ENCODE results near the gene KATNAL2.
"Not testable (repeated sequence)": the region's sequence is repeated elsewhere in the genome, so short reads cannot be mapped to it uniquely, and the experiment has no call there.

Gene KATNAL2

GRCh38 chr18:47034591-47034990, 117.2 kb downstream of the KATNAL2 start:
- not testable (repeated sequence) for DNase-seq (ENCODE audit: low read depth)

DNA sequence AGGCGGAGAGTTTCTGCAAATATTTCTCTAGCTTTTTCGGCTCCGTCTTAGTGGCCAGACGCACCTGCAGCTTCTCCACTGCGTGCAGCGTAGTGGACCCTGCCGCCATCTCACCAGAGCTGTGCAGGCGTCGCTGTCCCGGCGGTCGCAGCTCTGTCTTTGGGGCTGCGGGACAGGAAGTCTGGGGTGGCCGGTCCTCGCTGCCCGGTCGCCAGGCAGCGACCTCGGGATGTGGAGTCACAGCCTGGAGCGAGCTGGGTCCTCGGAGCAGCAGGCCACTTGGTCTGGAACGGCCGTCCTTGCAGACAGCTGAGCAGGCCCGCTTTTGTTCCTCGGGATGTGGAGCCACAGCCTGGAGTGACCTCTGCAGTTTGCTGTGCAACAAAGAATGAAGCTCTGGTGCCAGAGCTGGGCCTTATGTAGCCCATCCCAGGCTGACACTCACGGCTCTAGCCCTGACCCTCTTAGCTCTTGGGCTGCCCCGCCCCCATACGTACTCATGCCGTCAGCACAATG, 117.8 kb downstream of the KATNAL2 start, which contains the start of gene ELOA2:
Gene ELOA2 (minus strand): TSS at position 466 of the 516 bp plus-strand sequence. CDS start 357 bp downstream, at position 109.
- no peak for DNase-seq (ENCODE audit: low read depth)

DNA sequence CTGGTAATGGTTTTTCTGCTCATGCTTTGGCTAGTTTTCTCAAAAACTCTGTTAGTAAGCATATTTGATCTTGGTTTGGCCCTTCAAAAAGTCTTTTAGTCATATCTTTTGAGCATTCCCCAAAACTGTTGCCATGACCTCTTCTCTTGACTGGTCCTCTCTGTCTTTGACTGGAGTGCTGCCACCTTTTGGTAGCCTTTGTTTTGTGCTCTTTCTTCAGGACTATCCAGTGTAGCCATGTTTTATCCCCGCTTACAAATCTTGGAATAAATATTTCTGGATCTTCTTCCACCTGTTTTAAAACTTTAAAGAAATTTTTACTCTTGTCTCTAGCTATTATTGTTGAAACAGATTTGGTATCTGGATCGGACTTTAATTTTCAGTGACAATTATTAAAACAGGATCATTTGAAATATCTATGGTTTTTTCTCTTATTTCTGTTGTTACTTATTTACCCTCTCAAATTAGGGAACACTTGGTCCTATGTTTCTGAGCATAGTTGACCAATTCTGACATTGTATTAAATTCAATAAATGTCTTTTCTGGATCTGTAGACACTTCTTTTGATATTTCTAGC, 119.0 kb downstream of the KATNAL2 start:
- DNase-seq (ENCODE audit: low read depth) = no peak

DNA sequence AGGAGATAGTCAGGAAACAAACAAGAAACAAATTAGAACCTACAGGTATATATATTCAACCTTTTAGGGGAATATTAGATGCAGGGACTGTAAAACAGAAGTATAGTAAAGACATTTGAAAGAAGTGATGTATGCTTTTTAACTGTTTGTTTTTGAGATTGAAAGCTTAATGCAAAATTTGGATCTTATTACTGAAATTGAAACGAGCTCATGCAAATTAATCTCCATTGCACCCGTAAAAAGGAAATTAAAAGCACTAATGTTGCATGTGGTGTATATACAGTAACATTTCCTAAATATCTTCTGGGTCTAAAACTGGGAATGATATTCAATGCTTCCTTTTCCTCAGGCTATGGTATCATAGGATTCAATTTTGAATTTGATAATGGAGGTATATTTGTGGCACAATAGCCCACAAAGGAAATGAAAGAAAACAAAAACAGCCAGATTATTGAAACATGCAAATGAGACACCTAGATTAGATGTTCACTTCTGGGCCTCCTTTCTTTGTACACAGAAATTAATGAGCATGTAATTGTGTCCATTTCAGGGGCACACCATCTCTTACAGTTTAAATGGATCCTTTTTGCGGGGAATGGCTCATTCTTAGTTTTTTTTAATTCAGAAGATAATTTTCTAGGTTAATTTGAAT, 119.7 kb downstream of the KATNAL2 start:
- DNase-seq (ENCODE audit: low read depth) = no peak

DNA sequence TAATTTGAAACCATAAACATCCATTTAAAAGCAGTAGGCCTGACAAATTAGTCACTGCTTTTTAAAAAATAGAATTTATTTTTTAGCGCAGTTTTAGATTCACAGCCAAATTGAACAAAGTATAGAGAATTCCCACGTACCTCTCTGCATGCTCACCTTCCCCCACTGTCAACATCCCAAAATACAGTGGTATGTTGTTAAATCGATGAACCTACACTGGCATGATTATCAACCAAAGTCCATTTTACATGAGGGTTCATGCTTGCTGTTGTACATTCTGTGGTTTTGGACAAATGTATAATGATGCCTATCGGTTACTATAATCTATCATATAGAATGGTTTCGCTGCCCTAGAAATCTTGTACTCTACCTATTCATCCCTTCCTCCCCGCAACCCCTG, 123.6 kb downstream of the KATNAL2 start:
- DNase-seq (ENCODE audit: low read depth) = no peak

DNA sequence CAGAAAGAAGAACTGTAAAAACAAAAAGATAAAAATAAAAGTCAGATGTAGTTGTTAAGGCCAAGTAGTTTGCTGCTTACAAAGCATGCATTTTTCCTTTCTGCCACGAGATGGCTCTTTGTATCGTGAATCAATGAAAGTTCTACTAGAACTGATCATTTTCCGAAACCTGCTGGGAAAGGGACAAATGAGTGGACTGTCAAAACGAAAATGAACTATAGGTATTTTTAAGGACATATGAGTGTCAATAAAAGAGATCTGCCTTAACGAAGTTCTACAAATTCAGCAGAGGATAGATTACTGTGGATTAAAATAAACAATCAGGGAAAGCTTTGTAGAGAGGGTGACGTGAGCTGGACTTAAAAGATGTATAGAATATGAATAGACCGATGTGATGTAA, 133.1 kb downstream of the KATNAL2 start:
- DNase-seq (ENCODE audit: low read depth) = no peak

GRCh38 chr18:47054369-47054768, 137.0 kb downstream of the KATNAL2 start:
- DNase-seq (ENCODE audit: low read depth) = no peak

DNA sequence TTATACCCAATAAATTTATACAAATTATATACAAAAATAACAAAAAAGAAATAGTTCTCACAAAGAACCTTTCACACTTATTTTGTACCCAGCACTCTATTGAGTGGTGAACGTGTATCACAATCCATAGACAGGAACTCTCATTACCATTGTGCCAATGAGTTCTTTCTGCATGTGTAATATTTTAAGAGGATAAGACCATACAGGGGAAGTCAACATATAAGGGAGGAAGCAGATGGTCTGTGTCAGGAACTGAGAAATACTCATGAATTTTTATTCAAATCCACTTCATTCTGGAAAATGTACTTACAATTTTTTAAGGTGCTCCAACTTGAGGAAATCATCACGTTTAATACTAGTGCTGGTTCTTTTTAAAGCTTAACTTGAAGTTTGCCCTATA, 145.1 kb downstream of the KATNAL2 start:
- no peak for DNase-seq (ENCODE audit: low read depth)

DNA sequence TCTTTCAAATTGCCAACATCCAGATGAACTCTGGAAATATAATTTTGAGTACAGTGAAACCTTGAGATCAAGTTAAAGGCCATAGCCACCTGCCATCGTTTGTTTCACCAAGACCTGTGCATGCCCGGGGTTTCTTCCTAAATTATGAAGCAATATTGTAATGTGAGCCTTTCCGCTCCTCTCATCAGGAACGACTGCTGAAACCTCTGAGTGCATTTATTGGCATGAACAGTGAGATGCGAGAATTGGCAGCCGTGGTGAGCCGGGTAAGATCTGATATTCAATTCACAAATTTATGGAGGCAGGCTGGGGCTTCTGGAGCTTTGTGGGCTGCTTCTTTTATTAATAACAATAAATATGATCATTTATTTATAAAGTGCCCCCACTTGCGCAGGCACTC, 145.7 kb downstream of the KATNAL2 start:
- DNase-seq (ENCODE audit: low read depth) = no peak

DNA sequence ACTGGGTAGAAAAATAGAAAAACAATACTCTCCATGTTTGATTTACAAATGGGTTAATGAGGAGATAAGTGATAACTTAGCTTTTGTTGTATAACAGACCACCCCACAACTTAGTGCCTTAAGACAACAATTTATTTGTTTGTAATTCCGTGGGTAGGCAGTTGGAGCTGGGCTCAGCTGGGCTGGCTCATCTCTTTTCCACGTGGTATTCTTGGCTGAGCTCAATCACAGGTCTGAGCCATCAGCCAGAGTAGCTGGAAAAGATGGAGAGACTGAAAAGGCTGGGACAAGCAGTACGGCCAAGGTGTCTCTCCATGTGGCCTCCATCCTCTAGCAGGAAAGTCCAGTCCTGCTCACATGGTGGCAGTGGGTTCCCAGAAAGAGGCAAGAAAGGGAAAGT, 150.2 kb downstream of the KATNAL2 start:
- no peak for DNase-seq (ENCODE audit: low read depth)

DNA sequence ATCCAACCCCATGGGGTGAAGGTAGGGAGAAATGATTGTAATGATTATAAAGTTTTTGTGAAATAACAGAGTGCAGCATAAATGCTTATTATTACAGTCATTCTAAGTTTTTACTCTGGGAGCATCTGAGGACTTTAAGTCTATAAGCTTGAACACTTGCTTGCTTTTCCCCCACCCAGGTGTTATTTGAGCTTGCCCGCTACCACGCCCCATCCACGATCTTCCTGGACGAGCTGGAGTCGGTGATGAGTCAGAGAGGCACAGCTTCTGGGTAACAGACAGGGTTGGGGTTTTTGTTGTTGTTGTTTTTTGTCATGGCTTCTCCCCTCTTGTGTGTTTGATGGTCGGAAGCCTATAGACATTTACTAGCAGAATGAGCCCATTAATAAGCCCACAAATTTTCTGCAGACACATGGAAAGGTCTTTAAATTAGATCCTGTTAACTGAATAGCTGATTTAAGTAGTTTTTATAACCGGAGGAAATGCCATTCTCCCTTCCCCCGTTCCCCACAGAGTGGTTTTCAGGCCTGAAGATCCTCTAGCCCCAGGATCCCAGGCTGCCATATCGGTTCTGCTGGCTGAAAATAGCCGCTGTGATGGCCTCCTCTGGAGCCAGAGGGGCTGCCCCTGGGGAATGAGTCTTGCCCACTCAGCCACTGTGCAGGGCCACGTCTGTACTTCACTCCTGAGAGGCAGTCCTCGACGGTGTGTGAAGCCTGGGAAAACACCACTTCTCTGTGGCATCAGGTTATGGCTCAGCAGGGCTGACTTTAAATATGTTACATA, 157.9 kb downstream of the KATNAL2 start:
- no peak for DNase-seq (ENCODE audit: low read depth)

DNA sequence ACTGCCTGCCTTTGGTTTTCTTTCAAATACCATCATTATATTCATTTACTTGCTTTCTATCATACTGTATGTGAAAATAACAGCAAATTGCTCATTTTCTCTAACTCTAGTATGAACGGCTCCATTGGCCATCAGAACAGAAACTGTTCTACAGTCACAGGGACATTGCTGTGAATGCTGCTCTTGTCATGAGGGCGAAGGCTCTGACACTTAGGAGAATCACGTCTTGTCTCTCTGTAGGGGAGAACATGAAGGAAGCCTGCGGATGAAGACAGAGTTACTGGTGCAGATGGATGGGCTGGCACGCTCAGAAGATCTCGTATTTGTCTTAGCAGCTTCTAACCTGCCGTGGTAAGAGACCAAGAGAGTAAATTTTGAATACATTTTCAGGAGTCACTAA, 159.7 kb downstream of the KATNAL2 start:
- no peak for DNase-seq (ENCODE audit: low read depth)

DNA sequence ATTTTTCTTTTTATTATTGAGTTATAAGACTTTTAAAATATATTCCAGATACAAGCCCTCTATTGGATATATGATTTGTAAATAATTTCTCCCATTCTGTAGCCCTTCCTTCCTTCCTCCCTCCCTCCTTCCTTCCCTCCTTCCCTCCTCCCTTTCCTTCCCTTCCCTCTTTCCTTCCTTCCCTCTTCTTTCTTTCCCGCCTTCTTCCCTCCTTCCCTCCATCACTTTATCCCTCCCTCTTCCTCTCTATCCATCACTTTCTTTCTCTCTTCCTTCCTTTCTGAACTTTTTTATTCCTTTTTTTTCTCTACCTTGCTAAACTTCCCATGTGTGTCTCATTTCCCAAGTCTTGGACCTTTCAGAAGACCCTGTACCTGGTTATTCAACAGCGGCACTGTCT, 163.5 kb downstream of the KATNAL2 start:
- DNase-seq (ENCODE audit: low read depth) = no peak

GRCh38 chr18:47081578-47081977, 164.2 kb downstream of the KATNAL2 start:
- DNase-seq (ENCODE audit: low read depth) = no peak

GRCh38 chr18:47087676-47088075, 170.3 kb downstream of the KATNAL2 start:
- no peak for DNase-seq (ENCODE audit: low read depth)

DNA sequence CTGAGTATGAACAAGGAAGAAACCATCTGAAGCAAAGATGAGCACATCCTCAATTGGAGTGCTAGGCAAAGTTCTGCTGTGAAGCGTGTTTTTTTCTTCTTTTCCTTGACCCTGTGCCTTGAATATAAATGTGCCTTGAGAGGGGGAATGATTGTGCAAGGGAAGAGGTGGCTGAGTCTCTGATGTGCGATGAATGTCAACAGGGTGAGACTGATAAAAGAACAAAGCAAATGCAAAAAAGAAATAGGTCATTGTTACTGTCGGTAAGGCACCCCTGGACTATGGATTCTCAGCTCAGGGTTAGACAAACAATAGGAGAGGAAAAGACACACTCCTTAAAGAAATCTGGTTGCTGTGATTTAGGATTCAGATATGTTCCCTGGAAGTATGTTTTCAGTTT, 178.4 kb downstream of the KATNAL2 start:
- no peak for DNase-seq (ENCODE audit: low read depth)

GRCh38 chr18:47100212-47100831, 182.9 kb downstream of the KATNAL2 start:
- DNase-seq (ENCODE audit: low read depth) = peak; percentile 51

DNA sequence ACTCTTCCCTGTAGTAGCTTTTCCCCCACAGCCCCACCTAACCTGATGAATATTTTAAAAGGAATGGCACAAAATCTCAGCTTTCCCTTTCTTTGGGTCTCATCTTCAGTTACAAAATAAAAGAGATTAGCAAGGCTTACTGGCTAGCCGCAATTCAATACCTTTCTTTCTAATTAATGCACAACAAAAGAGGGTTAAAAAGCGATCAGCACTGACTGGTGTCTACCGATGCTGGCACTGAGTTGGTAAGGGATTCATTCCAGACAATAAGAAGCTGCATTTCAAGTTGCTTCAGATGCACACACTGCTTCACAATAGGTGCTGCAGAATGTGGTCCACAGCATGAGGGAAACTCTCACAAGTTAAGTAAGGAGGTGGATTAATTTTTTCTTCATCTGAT, 191.0 kb downstream of the KATNAL2 start:
- no peak for DNase-seq (ENCODE audit: low read depth)

GRCh38 chr18:47108998-47109405, 191.6 kb downstream of the KATNAL2 start:
- no peak for DNase-seq (ENCODE audit: low read depth)

GRCh38 chr18:47109720-47110119, 192.3 kb downstream of the KATNAL2 start:
- DNase-seq (ENCODE audit: low read depth) = no peak

DNA sequence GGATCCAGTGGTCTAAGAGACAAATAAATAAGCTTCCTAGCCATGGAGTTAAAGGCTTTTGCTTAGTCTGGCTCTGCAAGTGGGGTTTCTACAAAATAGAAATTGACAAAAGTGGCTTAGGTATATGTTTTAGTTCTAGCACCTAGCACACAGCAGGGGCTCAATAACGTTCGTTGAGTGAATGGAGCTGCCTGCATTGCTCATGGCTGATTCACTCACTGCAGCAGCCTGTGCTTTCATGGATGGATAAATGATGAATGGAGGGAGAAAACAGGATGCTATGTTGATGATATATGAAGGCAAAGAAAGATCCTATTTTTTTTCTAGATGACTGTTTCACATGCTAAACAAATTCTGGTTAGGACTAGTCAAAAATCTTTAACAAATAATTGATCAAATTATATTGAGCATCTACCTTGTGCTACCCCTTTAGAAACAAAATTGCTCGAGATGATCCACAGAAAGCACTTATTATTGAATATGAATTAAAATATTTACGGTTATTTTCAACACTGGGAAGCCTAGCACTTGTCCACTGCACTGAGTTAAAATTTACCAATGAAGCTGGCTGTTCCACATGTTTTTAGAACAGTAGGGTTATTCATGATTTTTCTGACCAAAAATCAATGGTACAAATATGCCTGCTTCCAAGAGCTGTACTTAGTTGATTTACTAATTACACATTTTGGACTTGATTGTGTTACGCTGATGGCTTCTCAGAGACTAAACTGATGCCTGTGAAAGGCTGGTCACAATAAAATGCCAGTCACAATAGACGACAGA, 193.3 kb downstream of the KATNAL2 start:
- DNase-seq (ENCODE audit: low read depth) = no peak

Data from activated T-cell treated with anti-CD3 and anti-CD28 coated beads for 24 hours (primary cell).